Fibroblast of mammary gland (primary cell): ENCODE data around the gene LONP2.
"Not testable (repeated sequence)": the region's sequence is repeated elsewhere in the genome, so short reads cannot be mapped to it uniquely, and the experiment has no call there.

Experiments
- DNase-seq: peaks from one replicate; pipeline ENCODE4 v3.0.0-alpha.2; 2010; ENCODE audit warnings: low read depth
- H3K4me3 ChIP-seq: 2 replicates; pipeline ENCODE4 v1.5.1; 2011; ENCODE audit warnings: low read depth, mild to moderate bottlenecking, low read length, moderate library complexity; ENCODE audit not compliant: control insufficient read depth
- CTCF ChIP-seq: conservative IDR thresholded peaks from 2 replicates; pipeline ENCODE4 v1.5.1; 2011; ENCODE audit warnings: low read depth, low read length, inconsistent platforms; ENCODE audit not compliant: control insufficient read depth, insufficient read depth

Gene LONP2

GRCh38 chr16:48365025-48365600 is 121.0 kb downstream of the LONP2 start:
- peak overlapping the region; percentile 77 for H3K4me3 ChIP-seq
- no peak for TF ChIP-seq CTCF
- peak; percentile 44 for DNase-seq

DNA sequence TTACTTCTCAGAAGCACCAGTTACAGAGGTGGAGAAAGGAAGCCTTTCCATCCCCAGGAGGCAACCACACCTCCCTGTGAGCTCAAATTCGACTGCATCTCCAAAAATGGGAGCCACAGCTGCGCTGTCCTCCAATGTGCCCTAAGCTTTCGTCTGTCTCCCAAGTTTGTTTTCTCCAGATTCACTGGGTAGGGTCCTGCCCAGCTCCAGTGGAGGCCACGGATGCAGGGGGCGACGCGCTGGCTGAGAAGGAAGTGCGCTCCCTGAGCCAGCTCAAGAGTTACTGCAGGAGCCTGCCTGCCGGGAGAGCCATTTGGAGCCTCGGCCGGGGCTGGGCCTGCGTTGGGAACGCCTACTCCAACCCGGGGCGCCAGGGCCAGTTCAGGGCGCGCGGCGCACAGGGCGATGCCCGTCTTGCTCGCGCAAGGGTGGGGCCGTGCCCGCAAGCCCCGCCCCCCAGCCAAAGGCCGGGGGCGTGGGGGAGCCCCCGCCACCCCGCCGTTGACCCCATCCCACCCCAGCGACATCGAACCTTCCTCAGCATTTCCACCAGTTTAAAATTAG is 121.6 kb downstream of the LONP2 start:
- no peak for TF ChIP-seq CTCF
- DNase-seq = peak; percentile 87
- peak overlapping the region; percentile 77 for H3K4me3 ChIP-seq

DNA sequence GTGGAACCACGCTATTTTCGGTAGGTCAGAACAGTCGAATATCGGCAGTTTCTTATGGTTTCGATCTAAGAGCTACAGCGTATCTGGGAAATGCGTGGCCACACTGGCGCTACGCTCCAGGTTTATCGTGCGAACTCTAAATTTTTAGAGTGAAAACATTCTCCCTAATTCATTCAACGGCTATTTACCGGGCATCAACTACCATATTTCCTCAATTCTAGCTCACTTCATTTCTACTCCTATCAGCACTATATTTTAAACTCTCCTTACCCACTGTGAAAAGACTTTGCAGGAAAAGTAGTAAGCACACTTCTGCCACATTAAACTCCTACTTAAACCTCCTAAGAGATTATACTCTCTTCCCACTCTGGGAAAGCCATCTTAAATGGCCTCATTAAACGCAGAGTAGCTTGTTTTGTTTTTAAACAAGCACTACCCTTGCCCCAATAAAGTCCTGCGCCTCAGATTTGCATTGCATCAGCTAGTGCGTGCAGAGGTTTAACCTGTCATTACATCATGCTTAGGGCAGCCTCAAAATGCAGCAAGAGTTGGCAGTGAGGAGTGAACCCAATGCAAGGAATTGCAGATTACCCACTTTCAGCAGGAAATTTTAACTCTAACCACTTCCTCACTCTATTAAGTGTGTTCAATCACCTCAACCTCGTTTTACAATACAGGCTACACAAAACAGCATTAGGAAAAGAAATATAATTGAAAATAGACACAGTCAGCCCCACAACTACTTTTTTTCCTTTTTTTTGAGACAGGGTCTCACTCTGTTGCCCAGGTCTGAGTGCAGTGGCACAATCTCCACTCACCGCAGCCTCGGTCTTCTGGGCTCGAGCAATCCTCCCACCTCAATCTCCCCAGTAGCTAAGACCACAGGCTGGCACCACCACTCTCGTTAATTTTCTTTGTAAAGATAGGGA is 122.3 kb downstream of the LONP2 start:
- DNase-seq = peak; percentile 92
- H3K4me3 ChIP-seq = peak overlapping the region; percentile 77
- TF ChIP-seq CTCF = no peak

DNA sequence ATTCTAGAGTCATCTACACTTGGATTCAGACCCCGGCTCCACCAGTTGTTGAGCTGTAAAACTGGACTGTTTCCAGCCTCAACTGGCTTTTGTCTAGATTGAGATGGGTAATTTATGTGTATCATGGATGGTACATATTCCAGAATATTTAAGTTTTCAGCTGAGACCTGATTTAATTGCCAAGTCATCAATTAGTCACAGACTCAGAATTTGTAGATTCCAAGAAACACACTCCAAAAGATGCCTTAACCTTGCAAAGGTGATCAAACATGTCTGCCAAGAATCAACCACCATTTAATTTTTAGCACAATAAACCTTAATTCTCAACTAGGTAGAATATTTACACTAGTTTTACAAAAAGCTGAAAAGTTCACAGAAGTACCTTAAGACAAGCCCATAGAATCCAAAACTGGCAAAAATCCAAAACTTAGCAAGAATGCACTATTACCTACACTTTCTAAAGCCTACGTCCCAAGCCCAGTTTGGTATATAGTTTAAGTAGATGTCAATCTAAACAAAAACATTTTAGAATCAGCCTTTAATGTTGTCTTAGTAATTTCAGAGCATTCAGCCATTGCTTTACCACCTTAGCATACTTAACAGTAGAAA is 123.4 kb downstream of the LONP2 start:
- TF ChIP-seq CTCF = no peak
- no peak overlapping the region for H3K4me3 ChIP-seq
- peak; percentile 22 for DNase-seq

DNA sequence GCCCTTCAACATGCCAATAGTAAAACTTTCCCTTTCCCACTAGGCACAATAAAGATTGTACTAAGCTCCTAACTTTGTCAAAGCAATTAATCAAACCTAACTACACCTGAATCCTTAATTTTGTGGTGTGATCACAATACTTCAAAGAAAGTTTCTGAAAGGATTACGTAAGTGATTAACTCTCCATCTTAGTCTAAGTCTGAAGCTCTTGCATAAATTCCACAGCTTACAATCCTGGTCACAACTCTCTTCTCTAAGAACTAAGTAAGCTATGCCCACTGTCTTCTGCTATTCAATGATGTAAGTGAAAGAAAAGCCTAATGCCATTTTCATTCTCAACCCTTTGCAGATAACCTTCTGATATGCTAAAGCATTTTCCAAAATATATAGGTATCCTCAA is 125.7 kb downstream of the LONP2 start:
- no peak for DNase-seq
- H3K4me3 ChIP-seq = no peak overlapping the region
- no peak for TF ChIP-seq CTCF

DNA sequence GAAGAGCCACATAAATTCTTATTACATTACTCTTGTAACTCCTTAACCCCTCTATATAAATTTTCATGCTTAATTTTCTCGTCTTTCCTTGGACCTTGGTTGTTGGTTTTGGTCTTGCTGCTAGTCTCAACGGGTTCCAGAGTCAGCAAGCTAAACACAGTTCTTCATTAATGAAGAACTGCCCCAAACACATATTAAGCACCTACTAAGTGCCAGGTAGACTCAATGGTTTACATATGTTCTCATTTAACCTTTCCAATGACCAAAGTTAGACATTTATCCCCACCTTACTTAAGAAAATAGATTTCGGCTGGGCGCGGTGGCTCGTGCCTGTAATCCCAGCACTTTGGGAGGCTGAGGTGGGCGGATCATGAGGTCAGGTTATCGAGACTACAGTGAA is 126.1 kb downstream of the LONP2 start:
- no peak for DNase-seq
- no peak for TF ChIP-seq CTCF
- no peak overlapping the region for H3K4me3 ChIP-seq

GRCh38 chr16:48370668-48371392 is 126.7 kb downstream of the LONP2 start:
- not testable (repeated sequence) for H3K4me3 ChIP-seq, DNase-seq
